D341Med (cell line): Measurements from ENCODE around the gene PSD4.

Source experiments
- DNase-seq: peaks from one replicate; pipeline ENCODE4 v3.0.0; 2012; ENCODE audit warnings: low spot score

PSD4 gene

GRCh38 chr2:113173542-113174375 is at the start of gene PSD4:
Gene PSD4, plus strand, starts transcription at chr2:113173971. Its CDS starts 8,486 bp downstream, at chr2:113182457.
- no peak for DNase-seq

- no peak for DNase-seq
These were observed 49.4 kb upstream of the PSD4 start for GRCh38 chr2:113124181-113124961.

- DNase-seq = no peak
These were observed 48.6 kb upstream of the PSD4 start for GRCh38 chr2:113124984-113125855.

- no peak for DNase-seq
These were observed 46.7 kb upstream of the PSD4 start, which contains the start of gene IL1RN for GRCh38 chr2:113126845-113127645. Gene IL1RN, plus strand, starts transcription at chr2:113127598. Its CDS starts 27 bp downstream, at chr2:113127625.

GRCh38 chr2:113127646-113128570 is 45.9 kb upstream of the PSD4 start:
- DNase-seq = no peak

GRCh38 chr2:113129519-113130078 is 44.2 kb upstream of the PSD4 start:
- no peak for DNase-seq

- DNase-seq = no peak
These were observed 42.2 kb upstream of the PSD4 start for GRCh38 chr2:113131352-113132185.

- no peak for DNase-seq
These were observed 41.3 kb upstream of the PSD4 start for GRCh38 chr2:113132414-113133021.

- DNase-seq = no peak
These were observed 39.8 kb upstream of the PSD4 start for GRCh38 chr2:113133704-113134598.

GRCh38 chr2:113134717-113135116 is 39.1 kb upstream of the PSD4 start:
- no peak for DNase-seq

GRCh38 chr2:113135317-113135716 is 38.5 kb upstream of the PSD4 start:
- DNase-seq = no peak

GRCh38 chr2:113136828-113137775 is 36.7 kb upstream of the PSD4 start:
- peak; percentile 51 for DNase-seq

- DNase-seq = no peak
These were observed 35.9 kb upstream of the PSD4 start for GRCh38 chr2:113137827-113138226.

- DNase-seq = peak; percentile 58
These were observed 35.1 kb upstream of the PSD4 start for GRCh38 chr2:113138428-113139322.

- no peak for DNase-seq
These were observed 32.3 kb upstream of the PSD4 start for GRCh38 chr2:113141451-113141850.
